ENCODE measurements around the gene MYO1D.

The MYO1D gene

DNA sequence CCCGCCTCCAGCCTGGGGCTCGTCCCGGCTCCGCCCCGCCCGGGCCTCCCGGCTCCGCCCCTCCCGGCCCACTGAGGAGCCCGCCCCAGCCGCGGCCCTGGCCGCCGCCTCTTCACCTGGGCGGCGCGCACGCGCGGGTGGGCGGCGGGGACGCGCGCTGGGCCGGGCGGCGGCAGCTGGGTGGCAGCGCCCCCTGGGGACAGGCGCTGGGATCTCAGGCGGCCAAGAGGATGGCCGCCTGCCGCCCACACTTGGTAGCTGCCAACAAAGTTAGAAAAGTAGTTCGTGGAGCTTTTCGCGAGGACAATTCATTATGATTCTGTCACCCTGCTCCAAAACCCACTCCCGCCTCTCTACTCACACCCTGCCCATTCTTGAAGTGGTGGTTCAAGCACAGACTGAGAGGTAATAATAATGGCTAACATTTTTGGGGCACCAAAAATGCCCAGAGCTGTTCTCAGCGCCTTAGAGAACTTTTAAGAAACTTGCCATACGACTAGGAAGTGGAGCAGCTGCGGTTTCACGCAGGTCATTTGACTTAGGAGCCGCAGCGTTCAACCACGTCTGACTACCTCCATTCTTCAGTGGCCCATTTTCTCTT lies 340 bp upstream of the MYO1D start:
- peak; percentile 44 for DNase-seq (ENCODE audit: low read depth)
- TF ChIP-seq, protein P1, sequence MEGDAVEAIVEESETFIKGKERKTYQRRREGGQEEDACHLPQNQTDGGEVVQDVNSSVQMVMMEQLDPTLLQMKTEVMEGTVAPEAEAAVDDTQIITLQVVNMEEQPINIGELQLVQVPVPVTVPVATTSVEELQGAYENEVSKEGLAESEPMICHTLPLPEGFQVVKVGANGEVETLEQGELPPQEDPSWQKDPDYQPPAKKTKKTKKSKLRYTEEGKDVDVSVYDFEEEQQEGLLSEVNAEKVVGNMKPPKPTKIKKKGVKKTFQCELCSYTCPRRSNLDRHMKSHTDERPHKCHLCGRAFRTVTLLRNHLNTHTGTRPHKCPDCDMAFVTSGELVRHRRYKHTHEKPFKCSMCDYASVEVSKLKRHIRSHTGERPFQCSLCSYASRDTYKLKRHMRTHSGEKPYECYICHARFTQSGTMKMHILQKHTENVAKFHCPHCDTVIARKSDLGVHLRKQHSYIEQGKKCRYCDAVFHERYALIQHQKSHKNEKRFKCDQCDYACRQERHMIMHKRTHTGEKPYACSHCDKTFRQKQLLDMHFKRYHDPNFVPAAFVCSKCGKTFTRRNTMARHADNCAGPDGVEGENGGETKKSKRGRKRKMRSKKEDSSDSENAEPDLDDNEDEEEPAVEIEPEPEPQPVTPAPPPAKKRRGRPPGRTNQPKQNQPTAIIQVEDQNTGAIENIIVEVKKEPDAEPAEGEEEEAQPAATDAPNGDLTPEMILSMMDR (conservative IDR thresholded peaks at IDR 0.05; ENCODE audit: low read depth, low read length), result peak; percentile 78
- peak overlapping the region; percentile 65 for H3K4me3 ChIP-seq (ENCODE audit: low read length)

GRCh38 chr17:32875923-32876416 lies 954 bp downstream of the MYO1D start:
- TF ChIP-seq, protein P1 (conservative IDR thresholded peaks at IDR 0.05; ENCODE audit: low read depth, low read length), result no peak
- no peak for DNase-seq (ENCODE audit: low read depth)
- H3K4me3 ChIP-seq (ENCODE audit: low read length), result peak overlapping the region; percentile 65

DNA sequence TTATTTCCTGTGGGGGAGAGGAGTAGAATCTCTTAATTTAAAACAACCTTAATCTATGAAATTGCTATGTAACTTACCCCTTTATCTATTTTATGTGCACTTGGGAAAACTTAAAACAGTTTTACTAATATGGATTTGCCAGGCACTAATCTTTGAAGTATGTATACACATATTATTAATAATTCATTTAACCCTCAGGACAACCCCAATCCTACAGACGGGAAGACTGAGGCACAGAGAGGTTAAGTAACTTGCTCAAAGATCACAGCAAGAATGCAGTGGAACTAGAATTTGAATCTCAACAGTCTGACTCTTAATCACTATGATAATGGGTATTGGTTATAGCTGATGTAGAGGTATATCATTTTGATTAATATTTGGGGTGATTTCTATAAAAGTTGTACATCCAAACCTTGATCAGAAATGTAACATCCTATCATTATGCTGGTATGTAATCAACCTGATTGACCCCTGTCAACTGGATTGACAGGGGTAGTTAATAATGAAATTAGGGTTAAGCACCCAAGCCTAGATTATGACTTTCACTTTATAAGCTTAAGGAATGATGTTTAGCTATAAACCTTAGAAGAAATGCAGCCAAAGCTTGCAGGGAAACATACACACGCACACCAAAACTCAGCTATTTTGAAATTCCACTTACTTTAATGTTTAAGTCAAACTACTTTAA lies 1.6 kb downstream of the MYO1D start:
- DNase-seq (ENCODE audit: low read depth), result no peak
- H3K4me3 ChIP-seq (ENCODE audit: low read length), result no peak overlapping the region
- TF ChIP-seq, protein P1 (conservative IDR thresholded peaks at IDR 0.05; ENCODE audit: low read depth, low read length), result no peak

DNA sequence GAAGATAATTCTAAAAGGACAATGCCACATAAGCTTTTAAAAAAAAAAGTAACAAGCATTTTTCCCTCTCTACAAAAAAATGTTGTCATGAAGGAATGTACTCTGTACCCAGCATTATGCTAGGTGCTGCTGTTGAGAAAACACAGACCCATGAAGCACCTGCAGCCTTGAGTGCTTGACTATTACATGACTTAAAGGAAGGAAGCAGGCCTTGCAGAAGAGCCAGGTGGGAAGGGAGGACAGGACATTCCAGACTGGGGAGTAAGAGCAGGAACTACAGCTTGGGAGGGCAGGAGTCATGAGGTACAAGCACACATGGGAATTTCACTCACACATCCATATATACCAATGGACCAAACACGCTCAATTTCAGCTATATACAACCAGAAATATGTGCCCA lies 3.8 kb downstream of the MYO1D start:
- TF ChIP-seq, protein P1 (conservative IDR thresholded peaks at IDR 0.05; ENCODE audit: low read depth, low read length), result no peak
- no peak for DNase-seq (ENCODE audit: low read depth)
- no peak overlapping the region for H3K4me3 ChIP-seq (ENCODE audit: low read length)

- no peak for DNase-seq (ENCODE audit: low read depth)
Observed at GRCh38 chr17:32871746-32872145, 5.2 kb downstream of the MYO1D start.

GRCh38 chr17:32870969-32871368 lies 6.0 kb downstream of the MYO1D start:
- H3K4me3 ChIP-seq (ENCODE audit: low read length), result no peak overlapping the region
- TF ChIP-seq, protein P1 (conservative IDR thresholded peaks at IDR 0.05; ENCODE audit: low read depth, low read length), result no peak
- no peak for DNase-seq (ENCODE audit: low read depth)

More at GRCh38 chr17:32871746-32872145, 5.2 kb downstream of the MYO1D start:
- no peak overlapping the region for H3K4me3 ChIP-seq (ENCODE audit: low read length)
- TF ChIP-seq, protein P1 (conservative IDR thresholded peaks at IDR 0.05; ENCODE audit: low read depth, low read length), result no peak
